Dendritic cell treated with granulocyte-macrophage colony-stimulating factor and Interleukin-4, amounts not matched to agents 40 ng/mL and 50 ng/mL, for 4 days (primary cell): ENCODE data around the gene TMEM164.

ENCODE experiments used
- H3K27ac Mint-ChIP-seq: one replicate; pipeline ENCODE4 v1.8.0; 2022; ENCODE audit warnings: mild to moderate bottlenecking, mixed read lengths
- H3K27me3 Mint-ChIP-seq: one replicate; pipeline ENCODE4 v1.8.0; 2022; ENCODE audit warnings: mild to moderate bottlenecking, mixed read lengths
- H3K36me3 Mint-ChIP-seq: one replicate; pipeline ENCODE4 v1.8.0; 2022; ENCODE audit warnings: low read depth, mixed read lengths
- H3K4me1 Mint-ChIP-seq: one replicate; pipeline ENCODE4 v1.8.0; 2022; ENCODE audit warnings: low read depth, mixed read lengths
- H3K4me3 Mint-ChIP-seq: one replicate; pipeline ENCODE4 v1.8.0; 2022; ENCODE audit warnings: mild to moderate bottlenecking, moderate library complexity, mixed read lengths
- H3K9me3 Mint-ChIP-seq: one replicate; pipeline ENCODE4 v1.8.0; 2022; ENCODE audit warnings: mixed read lengths
- intact Hi-C: fragments of 100-400 bp; cut with micrococcal nuclease; formaldehyde crosslinking; loops from one replicate; pipeline ENCODE4 v1.15.0; 2022

TMEM164 gene

DNA sequence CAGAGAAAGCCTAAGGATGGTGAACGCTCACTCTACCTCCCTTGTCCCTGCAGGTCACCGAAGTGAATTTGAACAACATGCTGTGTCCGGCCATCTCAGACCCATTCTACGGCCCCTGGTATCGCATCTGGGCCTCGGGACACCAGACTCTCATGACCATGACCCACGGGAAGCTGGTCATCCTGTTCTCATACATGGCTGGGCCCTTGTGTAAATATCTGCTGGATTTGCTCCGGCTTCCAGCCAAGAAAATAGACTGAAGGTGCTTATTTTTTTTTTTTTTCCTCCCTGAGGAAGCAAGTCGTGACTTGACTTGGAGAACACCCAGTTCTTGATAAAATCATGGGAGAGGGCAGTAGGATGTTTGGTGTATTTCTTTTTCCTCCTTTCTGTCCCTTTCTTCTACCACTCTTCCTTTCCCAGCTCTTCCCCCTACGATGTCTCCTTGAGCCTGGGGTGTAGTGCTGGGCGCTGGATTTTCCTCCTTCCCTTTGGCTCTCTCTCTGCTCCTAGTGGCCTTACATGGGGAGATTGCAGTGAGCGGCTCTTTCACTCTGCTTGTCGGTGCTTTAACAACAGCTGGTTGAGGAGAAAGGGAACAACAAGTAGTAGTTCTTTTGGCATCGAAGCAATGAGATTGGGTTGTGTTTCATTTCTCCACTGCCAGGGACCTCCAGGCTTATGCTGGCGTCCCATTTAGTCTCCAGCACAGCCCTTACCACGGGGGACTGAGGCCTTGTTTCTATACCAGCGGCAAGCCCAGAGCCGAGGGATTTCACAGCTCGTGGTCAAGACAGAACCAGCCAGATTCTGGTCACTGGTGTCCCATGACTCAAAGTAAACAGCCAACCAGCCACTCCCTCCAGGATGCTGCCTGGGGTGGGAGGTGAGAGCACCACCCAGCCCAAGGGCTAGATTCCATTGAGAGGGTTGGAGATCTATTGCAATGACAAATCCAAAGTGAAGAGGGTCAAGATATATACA lies 170.6 kb downstream of the TMEM164 start:
- intact Hi-C loops: no loop called here

DNA sequence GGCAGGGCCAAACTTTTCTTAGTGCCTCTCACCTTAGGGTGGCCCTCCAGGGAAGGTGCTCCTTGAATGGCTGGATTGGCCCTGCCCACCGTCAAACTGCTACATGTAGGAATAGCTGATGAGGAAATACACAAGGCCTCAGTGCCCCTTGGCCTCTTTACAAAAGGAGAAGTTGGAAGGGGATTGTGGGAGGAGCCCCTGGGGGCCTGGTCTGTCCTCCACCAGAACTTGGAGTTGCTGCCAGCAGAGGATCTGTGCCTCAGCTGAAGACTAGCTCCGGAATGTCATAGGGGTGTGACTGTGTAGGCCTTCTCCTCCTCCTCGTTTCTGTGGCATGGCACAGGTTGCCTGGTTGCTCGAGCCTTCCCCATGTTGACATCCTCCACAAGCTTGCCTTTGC lies 172.2 kb downstream of the TMEM164 start:
- Mint-ChIP-seq H3K4me1 (peaks cover 37% of the 10 kb centered on the region), H3K27ac (peak overlapping the region; percentile 70), H3K27me3 (no peaks in the 10 kb centered on the region), H3K9me3 (no peaks in the 10 kb centered on the region), H3K36me3 (peaks cover 81% of the 10 kb centered on the region), H3K4me3 (no peak overlapping the region)
- intact Hi-C loops: no loop called here

More for the DNA sequence above, 170.6 kb downstream of the TMEM164 start:
- peak overlapping the region; percentile 60 for H3K27ac Mint-ChIP-seq
- H3K9me3 Mint-ChIP-seq: no peaks in the 10 kb centered on the region
- H3K27me3 Mint-ChIP-seq: no peaks in the 10 kb centered on the region
- H3K4me3 Mint-ChIP-seq: no peak overlapping the region
- peaks cover 79% of the 10 kb centered on the region for H3K36me3 Mint-ChIP-seq
- peaks cover 37% of the 10 kb centered on the region for H3K4me1 Mint-ChIP-seq

DNA sequence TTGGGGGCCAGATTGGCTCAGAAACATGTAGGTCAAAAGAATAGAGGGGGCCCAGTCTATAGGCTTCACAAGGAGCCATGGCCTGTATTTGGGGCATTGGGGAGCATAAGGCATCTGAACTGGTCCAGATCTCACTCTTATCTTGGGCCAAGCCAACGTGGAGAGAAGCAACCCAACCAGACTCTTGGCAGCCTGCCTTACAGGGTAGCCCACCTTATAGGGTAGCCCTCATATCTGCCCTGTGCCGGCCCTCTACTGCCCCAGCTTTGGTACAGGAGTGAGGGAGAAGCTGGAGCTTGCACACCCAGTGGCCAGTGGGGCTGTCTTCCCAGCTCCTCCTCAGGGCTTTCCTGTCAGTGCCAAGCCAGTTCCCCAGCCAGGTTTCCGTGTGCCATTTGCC lies 172.8 kb downstream of the TMEM164 start:
- no peak overlapping the region for H3K4me3 Mint-ChIP-seq
- H3K4me1 Mint-ChIP-seq: peaks cover 37% of the 10 kb centered on the region
- intact Hi-C loops: no loop called here
- H3K27ac Mint-ChIP-seq: peak overlapping the region; percentile 70
- H3K9me3 Mint-ChIP-seq: no peaks in the 10 kb centered on the region
- no peaks in the 10 kb centered on the region for H3K27me3 Mint-ChIP-seq
- H3K36me3 Mint-ChIP-seq: peaks cover 79% of the 10 kb centered on the region

DNA sequence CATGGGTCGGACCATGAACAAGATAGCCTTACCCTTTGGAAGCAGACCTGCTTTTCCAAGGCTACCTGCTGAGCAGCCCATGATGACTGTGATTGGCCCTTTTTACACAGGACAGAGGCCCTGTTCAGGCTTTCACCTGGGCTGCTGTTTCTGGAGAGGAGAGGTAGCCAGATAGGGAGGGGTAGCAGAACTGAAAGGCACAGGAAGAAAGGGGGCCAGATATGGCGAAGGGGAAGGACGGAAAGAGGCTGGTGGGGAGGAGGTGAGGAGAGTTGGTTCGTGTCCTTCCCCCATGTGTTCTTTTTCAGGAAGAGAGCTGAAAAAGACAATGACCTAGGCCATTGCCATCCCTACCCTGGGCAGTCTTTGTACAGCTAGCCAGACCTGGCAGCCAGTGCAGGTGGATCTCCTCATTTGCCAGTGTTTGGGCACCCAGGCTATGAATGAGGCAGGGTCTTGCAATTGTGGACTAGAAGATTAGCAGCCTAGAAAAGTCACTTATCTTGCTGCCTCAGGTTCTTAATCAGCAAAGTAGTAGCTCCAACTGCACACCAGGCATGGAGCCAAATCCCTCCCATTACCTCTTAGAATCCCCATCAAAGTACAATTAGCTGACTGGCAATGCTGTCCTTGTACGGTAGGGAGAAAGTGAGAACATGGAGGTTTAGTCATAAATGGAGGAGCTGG lies 175.4 kb downstream of the TMEM164 start:
- H3K4me3 Mint-ChIP-seq: no peak overlapping the region
- peaks cover 19% of the 10 kb centered on the region for H3K4me1 Mint-ChIP-seq
- no peaks in the 10 kb centered on the region for H3K9me3 Mint-ChIP-seq
- intact Hi-C loops: no loop called here
- no peaks in the 10 kb centered on the region for H3K27me3 Mint-ChIP-seq
- peaks cover 72% of the 10 kb centered on the region for H3K36me3 Mint-ChIP-seq
- no peak overlapping the region for H3K27ac Mint-ChIP-seq

DNA sequence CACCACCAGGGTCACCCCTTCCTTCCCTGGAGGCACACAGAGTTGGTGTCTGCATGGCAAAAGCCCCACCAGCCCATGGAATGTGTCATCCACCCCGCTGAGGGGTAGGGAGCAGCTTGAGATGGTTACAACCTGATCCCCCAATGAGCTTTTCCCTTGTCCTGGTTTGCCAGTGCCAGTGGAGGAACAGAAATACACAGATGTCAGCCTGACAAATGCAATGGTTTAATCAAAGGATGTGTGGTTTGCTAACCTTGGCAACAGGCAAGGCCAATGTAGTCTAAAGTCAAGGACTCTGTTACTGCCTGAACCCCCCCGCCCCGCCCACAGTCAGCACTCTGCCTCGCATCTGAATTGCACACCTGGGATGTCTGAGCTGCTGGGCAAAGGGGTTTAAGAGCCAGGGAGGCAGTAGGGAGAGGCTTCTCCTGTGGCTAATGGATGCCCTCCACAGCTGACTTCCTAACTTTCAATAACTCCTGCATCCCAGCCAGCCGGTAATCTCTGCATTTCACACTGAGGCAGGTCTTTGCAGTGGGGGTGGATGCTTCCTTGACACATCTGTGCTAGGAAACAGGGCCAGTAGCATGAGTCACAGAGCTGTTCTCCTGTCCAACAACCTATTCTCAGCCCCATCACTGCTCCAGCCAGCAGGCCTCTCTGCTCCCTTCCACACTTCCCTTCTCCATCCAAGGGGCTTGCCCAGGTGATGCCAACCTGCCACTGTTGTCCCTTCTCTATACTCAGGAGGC lies 177.4 kb downstream of the TMEM164 start:
- H3K4me1 Mint-ChIP-seq: peaks cover 4% of the 10 kb centered on the region
- intact Hi-C loops: no loop called here
- no peaks in the 10 kb centered on the region for H3K27me3 Mint-ChIP-seq
- no peak overlapping the region for H3K4me3 Mint-ChIP-seq
- H3K27ac Mint-ChIP-seq: no peak overlapping the region
- peaks cover 72% of the 10 kb centered on the region for H3K36me3 Mint-ChIP-seq
- H3K9me3 Mint-ChIP-seq: no peaks in the 10 kb centered on the region

DNA sequence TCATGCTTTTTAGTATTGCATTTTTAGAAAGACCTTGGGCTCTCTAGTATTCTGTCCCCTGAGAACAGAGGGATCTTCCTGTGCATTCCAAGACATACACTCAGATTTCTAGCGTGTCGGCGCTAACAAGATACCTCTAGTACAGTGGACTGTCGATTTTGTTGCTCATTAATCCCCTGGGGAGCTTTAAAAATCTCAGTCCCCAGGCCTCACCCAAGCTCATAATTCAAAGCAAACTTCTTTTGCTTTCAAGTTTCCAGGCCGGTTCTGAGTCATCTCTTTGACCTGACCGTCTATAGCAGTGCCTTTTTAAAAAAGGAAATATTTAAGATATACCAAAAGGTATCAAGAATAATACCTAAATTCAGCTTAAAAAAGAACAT lies 178.0 kb downstream of the TMEM164 start:
- H3K4me1 Mint-ChIP-seq: no peaks in the 10 kb centered on the region
- H3K27ac Mint-ChIP-seq: no peak overlapping the region
- H3K36me3 Mint-ChIP-seq: peaks cover 67% of the 10 kb centered on the region
- H3K27me3 Mint-ChIP-seq: no peaks in the 10 kb centered on the region
- intact Hi-C loops: no loop called here
- H3K4me3 Mint-ChIP-seq: no peak overlapping the region
- H3K9me3 Mint-ChIP-seq: no peaks in the 10 kb centered on the region

DNA sequence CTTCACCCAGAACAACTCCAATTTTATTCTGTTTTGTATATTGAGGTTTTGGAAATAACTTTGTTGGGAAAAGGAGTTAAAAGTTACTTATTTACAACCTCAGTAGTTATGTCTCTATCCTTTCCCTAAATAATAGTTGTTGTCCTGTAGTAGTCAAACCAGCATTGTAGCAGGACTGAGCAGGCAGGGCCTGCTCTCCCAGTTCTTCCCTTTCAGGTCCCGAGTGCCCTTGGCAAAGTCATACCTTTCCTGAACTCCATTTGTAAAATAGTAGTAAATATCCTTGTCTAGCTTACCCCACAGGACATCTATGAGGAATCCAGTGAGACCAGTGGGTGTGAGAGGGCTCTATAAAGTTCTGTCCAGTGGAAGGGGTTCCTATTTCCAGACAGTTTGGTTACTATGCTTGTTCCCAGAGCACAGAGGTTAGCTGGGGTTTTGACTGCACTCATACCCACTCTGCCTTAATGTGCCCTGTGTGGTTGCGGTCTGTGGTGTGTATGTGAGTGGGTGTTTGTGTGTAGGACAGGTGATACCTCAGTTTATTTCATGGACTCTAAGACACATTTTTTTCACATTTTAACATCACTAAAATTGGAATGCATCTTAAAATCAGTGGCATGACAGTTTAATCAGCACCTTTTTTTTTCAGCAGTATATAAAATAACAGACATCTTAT lies 178.7 kb downstream of the TMEM164 start:
- no peaks in the 10 kb centered on the region for H3K27me3 Mint-ChIP-seq
- H3K27ac Mint-ChIP-seq: no peak overlapping the region
- peaks cover 60% of the 10 kb centered on the region for H3K36me3 Mint-ChIP-seq
- intact Hi-C loops: no loop called here
- H3K9me3 Mint-ChIP-seq: no peaks in the 10 kb centered on the region
- no peaks in the 10 kb centered on the region for H3K4me1 Mint-ChIP-seq
- H3K4me3 Mint-ChIP-seq: no peak overlapping the region

DNA sequence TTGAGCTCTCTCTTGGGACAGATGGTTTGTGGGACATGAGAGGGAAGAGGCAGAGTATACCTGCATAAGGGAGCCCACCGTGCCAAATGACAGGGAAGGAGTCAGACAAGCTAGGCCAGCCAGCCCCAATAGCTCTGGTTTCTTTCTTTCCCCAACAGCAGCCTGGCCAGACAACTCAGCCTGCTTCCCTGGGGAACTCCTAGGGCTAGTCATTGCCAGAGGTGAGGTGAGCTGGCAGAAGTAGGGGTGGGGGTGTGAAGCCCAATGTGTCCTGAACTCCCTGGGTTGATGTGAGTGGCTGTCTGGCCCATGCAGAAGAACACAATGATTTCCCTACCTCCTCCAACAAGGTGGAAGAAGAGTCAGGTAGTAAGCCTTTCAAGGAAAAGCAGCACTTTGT lies 179.4 kb downstream of the TMEM164 start:
- intact Hi-C loops: no loop called here
- no peak overlapping the region for H3K27ac Mint-ChIP-seq
- H3K9me3 Mint-ChIP-seq: no peaks in the 10 kb centered on the region
- H3K4me3 Mint-ChIP-seq: no peak overlapping the region
- peaks cover 59% of the 10 kb centered on the region for H3K36me3 Mint-ChIP-seq
- H3K27me3 Mint-ChIP-seq: no peaks in the 10 kb centered on the region
- H3K4me1 Mint-ChIP-seq: no peaks in the 10 kb centered on the region

DNA sequence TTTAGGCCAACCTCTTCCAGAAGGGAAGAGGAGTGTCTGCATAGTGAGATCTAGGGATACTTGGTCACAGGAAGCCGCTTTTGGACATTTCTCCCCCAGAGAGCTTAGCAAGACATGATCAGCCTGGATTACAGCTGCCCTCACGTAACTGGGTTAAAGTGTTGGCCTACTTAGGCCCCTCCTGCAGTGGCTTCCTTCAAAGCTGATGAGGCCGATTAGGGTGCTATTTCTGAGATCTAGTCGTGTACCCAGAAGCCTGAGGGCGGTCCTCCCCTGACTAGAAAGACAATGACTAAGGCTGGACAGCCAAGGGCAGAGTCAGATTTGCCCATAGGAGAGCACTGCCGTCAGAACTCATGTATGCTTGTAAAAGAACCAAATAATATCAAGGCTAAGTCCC lies 180.0 kb downstream of the TMEM164 start:
- Mint-ChIP-seq H3K27me3 (no peaks in the 10 kb centered on the region), H3K27ac (no peak overlapping the region), H3K4me3 (no peak overlapping the region), H3K9me3 (no peaks in the 10 kb centered on the region), H3K36me3 (peaks cover 54% of the 10 kb centered on the region), H3K4me1 (no peaks in the 10 kb centered on the region)
- intact Hi-C loops: no loop called here

DNA sequence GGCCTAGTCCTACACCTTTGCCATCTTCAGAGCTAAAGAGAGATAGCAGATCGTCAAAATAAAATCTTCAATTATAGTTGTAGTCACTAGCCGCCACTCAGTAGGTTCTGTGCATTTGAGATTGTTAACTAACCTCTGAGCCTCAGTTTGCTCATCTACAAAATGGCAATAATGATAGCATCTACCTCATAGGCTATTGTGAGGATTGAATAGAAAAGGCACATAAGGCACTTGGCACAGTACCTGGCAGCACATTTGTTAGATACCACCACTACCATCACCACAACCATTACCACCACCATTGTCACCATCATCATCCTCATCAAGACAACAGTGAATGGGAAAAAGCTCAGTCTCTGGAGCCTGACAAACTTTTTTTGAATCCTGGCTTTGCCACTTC lies 180.4 kb downstream of the TMEM164 start:
- Mint-ChIP-seq H3K27me3 (no peaks in the 10 kb centered on the region), H3K36me3 (peaks cover 50% of the 10 kb centered on the region), H3K4me3 (no peak overlapping the region), H3K27ac (no peak overlapping the region), H3K9me3 (no peaks in the 10 kb centered on the region), H3K4me1 (peaks cover 4% of the 10 kb centered on the region)
- intact Hi-C loops: no loop called here

DNA sequence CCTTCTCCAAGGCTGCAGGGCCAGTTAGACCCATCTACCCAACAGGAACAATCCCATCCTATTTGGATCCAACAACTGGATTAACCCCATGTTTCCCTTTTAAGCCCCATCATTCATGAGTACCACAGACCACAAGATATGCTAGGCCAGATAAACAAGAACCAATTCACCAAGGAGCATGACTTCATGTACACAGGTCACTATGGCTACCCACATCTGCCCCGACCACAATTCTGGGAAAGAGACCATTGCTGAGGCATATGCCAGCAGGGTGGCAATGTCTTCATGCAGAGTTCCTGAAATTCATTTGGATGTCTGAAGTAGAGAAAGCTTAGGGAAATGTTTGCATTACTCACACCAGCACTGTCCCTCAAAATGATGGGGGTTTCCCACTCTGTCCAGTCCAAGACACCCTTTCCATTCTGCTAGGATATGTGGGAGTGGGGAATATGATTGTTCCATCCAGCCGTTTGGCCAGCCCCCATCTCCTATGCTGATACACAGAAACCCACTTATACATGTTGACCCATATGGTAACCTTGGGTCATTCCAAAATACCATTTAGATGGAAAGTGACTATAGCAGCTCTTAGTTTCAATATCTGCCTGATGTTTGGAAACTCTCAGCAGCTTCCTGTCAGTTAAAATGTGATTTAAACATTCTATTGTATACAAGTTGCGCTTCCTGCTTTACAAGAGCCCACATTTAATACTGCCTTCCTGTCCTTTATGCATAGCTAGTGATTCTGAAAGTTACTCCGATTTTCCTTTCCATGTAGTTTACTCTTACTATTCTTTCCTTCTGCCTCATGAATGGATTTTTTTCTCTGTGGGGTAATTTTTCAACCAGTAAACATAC lies 186.0 kb downstream of the TMEM164 start:
- intact Hi-C loops: no loop called here
- H3K36me3 Mint-ChIP-seq: peaks cover 13% of the 10 kb centered on the region
- H3K9me3 Mint-ChIP-seq: no peaks in the 10 kb centered on the region
- H3K27me3 Mint-ChIP-seq: no peaks in the 10 kb centered on the region
- H3K4me3 Mint-ChIP-seq: no peak overlapping the region
- no peak overlapping the region for H3K27ac Mint-ChIP-seq
- peaks cover 22% of the 10 kb centered on the region for H3K4me1 Mint-ChIP-seq

DNA sequence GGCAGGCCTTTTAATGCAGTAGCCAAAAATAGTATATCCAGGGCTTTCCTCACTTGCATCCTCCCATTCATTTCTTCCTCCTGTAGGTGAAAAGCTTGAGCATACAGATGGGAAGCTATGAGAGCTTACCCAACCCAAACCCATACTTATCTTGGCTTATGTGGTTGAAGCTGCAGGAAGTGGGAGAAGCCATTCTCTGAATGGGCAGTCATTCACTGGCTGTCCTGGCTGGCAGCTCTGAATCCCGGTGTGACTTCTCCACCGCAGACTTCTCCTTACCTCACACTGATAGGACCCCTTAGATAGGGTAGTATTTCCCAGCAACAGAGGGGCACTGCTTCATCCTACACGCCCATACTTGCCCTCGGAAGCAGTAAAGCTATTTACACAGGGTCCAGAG lies 189.6 kb downstream of the TMEM164 start:
- intact Hi-C loops: no loop called here
- Mint-ChIP-seq H3K27ac (no peak overlapping the region), H3K27me3 (no peaks in the 10 kb centered on the region), H3K4me1 (peaks cover 22% of the 10 kb centered on the region), H3K4me3 (no peak overlapping the region), H3K9me3 (no peaks in the 10 kb centered on the region), H3K36me3 (peaks cover 14% of the 10 kb centered on the region)

DNA sequence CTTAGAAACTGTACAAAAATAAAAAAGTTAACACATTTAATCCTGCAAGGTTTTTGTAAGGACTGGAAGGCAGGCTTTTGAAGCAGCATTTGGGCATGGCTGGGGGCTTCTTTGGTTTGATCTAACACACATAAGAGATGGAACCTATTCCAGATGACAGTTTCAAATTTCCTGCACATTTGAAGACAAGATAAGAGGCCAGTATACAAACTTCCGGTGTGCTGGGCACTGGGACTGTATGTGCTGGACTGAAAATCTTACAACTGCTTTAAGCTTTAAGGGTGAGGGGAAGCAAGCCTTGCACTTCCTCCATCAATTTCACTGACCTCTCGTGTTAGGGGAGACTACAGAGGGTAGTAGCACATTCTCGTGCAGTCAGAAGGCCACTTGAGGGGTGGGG lies 192.1 kb downstream of the TMEM164 start:
- intact Hi-C loops: no loop called here
- H3K4me1 Mint-ChIP-seq: peaks cover 5% of the 10 kb centered on the region
- H3K27ac Mint-ChIP-seq: no peak overlapping the region
- peaks cover 14% of the 10 kb centered on the region for H3K36me3 Mint-ChIP-seq
- H3K9me3 Mint-ChIP-seq: no peaks in the 10 kb centered on the region
- no peaks in the 10 kb centered on the region for H3K27me3 Mint-ChIP-seq
- no peak overlapping the region for H3K4me3 Mint-ChIP-seq
